ENCODE data around the gene ZNHIT2. TPM values are rescaled to one million over a fixed set of nuclear protein-coding genes. Genes with fewer than 3 reads are reported as not detected.

Gene ZNHIT2
- total and polyA plus RNA-seq, 2 of the 13 experiments (the other 11 are each of a cell fraction or from before 2014, with no cell fraction given): 1.1 to 6.5 TPM

DNA sequence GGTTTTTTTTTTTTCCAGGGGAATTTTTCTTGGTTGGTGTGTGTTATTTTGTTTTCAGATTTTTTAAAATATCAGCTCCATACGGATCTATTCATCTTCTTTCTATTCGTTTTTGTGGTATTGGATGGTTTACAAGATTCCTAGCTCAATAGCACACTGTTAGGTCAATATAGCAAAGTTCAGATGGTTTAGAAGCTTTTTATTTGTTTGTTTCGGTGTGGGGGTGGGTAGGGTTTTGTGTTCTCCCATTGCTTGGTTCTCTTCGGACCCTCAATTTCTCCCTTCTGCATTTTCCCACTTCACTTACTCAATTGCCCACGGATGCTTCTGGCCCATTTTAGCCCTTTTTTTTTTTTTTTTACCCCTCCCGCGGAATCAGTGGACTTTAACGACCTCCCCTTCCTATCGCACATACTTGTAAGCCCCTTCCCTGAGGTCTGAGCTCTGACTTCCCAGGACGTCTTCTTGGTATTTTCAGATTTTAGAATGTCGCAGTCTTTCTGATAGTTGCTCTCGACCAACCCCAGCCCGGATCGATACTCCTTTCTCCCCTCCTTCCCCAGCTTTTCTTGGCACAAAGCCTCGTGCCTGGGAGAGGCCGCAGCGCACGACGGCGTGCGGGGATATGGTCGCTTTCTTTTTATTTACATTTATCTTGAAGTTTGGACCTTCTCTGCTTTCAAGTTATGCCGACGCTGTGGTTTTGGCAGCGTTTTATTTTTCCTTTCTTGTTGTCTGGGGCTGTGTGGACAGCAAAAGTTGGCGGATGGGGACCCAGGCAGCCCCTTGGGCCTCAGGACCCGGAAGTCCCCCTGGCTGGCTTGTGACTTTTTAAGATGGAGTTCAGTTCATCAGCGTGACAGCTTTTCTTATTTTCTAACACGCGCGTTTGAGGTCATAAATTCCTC, 48.2 kb upstream of the ZNHIT2 start (continued):
- TF ChIP-seq, protein P1, sequence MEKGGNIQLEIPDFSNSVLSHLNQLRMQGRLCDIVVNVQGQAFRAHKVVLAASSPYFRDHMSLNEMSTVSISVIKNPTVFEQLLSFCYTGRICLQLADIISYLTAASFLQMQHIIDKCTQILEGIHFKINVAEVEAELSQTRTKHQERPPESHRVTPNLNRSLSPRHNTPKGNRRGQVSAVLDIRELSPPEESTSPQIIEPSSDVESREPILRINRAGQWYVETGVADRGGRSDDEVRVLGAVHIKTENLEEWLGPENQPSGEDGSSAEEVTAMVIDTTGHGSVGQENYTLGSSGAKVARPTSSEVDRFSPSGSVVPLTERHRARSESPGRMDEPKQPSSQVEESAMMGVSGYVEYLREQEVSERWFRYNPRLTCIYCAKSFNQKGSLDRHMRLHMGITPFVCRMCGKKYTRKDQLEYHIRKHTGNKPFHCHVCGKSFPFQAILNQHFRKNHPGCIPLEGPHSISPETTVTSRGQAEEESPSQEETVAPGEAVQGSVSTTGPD (CRISPR knock-in tag; IDR thresholded peaks at IDR 0.05): peak; percentile 79
- TF ChIP-seq TSC22D2 (CRISPR knock-in tag; IDR thresholded peaks at IDR 0.05; ENCODE audit: borderline replicate concordance): no peak
- TF ChIP-seq, protein P2, sequence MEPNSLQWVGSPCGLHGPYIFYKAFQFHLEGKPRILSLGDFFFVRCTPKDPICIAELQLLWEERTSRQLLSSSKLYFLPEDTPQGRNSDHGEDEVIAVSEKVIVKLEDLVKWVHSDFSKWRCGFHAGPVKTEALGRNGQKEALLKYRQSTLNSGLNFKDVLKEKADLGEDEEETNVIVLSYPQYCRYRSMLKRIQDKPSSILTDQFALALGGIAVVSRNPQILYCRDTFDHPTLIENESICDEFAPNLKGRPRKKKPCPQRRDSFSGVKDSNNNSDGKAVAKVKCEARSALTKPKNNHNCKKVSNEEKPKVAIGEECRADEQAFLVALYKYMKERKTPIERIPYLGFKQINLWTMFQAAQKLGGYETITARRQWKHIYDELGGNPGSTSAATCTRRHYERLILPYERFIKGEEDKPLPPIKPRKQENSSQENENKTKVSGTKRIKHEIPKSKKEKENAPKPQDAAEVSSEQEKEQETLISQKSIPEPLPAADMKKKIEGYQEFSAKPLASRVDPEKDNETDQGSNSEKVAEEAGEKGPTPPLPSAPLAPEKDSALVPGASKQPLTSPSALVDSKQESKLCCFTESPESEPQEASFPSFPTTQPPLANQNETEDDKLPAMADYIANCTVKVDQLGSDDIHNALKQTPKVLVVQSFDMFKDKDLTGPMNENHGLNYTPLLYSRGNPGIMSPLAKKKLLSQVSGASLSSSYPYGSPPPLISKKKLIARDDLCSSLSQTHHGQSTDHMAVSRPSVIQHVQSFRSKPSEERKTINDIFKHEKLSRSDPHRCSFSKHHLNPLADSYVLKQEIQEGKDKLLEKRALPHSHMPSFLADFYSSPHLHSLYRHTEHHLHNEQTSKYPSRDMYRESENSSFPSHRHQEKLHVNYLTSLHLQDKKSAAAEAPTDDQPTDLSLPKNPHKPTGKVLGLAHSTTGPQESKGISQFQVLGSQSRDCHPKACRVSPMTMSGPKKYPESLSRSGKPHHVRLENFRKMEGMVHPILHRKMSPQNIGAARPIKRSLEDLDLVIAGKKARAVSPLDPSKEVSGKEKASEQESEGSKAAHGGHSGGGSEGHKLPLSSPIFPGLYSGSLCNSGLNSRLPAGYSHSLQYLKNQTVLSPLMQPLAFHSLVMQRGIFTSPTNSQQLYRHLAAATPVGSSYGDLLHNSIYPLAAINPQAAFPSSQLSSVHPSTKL (CRISPR knock-in tag; IDR thresholded peaks at IDR 0.05): peak; percentile 87
- TF ChIP-seq, protein P3, sequence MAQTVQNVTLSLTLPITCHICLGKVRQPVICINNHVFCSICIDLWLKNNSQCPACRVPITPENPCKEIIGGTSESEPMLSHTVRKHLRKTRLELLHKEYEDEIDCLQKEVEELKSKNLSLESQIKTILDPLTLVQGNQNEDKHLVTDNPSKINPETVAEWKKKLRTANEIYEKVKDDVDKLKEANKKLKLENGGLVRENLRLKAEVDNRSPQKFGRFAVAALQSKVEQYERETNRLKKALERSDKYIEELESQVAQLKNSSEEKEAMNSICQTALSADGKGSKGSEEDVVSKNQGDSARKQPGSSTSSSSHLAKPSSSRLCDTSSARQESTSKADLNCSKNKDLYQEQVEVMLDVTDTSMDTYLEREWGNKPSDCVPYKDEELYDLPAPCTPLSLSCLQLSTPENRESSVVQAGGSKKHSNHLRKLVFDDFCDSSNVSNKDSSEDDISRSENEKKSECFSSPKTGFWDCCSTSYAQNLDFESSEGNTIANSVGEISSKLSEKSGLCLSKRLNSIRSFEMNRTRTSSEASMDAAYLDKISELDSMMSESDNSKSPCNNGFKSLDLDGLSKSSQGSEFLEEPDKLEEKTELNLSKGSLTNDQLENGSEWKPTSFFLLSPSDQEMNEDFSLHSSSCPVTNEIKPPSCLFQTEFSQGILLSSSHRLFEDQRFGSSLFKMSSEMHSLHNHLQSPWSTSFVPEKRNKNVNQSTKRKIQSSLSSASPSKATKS (CRISPR knock-in tag; IDR thresholded peaks at IDR 0.05): no peak
- TF ChIP-seq DNMT1 (CRISPR knock-in tag; IDR thresholded peaks at IDR 0.05): no peak
- no peak for TF ChIP-seq ZSCAN9 (CRISPR knock-in tag; IDR thresholded peaks at IDR 0.05; ENCODE audit: borderline replicate concordance)
- peak; percentile 22; the same call in 1 of the 2 replicates for TF ChIP-seq RFXAP (CRISPR knock-in tag; IDR thresholded peaks at IDR 0.05; ENCODE audit: borderline replicate concordance)
- TF ChIP-seq PRPF4 (IDR thresholded peaks at IDR 0.05; ENCODE audit: low read depth, low read length, poor library complexity, severe bottlenecking): no peak
- TF ChIP-seq NFKBIZ (CRISPR knock-in tag; IDR thresholded peaks at IDR 0.05): peak; percentile 25; the same call in 1 of the 2 replicates
- no peak for TF ChIP-seq ZNF598 (CRISPR knock-in tag; IDR thresholded peaks at IDR 0.05; ENCODE audit: borderline replicate concordance)
- TF ChIP-seq, protein P4, sequence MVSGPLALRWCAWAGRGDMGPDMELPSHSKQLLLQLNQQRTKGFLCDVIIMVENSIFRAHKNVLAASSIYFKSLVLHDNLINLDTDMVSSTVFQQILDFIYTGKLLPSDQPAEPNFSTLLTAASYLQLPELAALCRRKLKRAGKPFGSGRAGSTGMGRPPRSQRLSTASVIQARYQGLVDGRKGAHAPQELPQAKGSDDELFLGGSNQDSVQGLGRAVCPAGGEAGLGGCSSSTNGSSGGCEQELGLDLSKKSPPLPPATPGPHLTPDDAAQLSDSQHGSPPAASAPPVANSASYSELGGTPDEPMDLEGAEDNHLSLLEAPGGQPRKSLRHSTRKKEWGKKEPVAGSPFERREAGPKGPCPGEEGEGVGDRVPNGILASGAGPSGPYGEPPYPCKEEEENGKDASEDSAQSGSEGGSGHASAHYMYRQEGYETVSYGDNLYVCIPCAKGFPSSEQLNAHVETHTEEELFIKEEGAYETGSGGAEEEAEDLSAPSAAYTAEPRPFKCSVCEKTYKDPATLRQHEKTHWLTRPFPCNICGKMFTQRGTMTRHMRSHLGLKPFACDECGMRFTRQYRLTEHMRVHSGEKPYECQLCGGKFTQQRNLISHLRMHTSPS (CRISPR knock-in tag; IDR thresholded peaks at IDR 0.05; ENCODE audit: low read depth): no peak
- 0 out of 2 replicates have a peak, but pooled peaks have one; percentile 10 for TF ChIP-seq TAF1 (CRISPR knock-in tag; IDR thresholded peaks at IDR 0.05)
- no peak for TF ChIP-seq HOXA7 (CRISPR knock-in tag; IDR thresholded peaks at IDR 0.05)
- TF ChIP-seq ZBTB21 (CRISPR knock-in tag; IDR thresholded peaks at IDR 0.05): no peak
- TF ChIP-seq ZNF460 (CRISPR knock-in tag; IDR thresholded peaks at IDR 0.05; ENCODE audit: borderline replicate concordance): no peak
- TF ChIP-seq MTA1 (CRISPR knock-in tag; IDR thresholded peaks at IDR 0.05; ENCODE audit: borderline replicate concordance): peak; percentile 78
